ENCODE measurements around the gene LMO3. TPM values are rescaled to one million over a fixed set of nuclear protein-coding genes. Genes with fewer than 3 reads are reported as not detected.

Gene LMO3
- total and polyA plus RNA-seq, 2 experiments from 2014 or later, result 7.9 to 15.1 TPM

DNA sequence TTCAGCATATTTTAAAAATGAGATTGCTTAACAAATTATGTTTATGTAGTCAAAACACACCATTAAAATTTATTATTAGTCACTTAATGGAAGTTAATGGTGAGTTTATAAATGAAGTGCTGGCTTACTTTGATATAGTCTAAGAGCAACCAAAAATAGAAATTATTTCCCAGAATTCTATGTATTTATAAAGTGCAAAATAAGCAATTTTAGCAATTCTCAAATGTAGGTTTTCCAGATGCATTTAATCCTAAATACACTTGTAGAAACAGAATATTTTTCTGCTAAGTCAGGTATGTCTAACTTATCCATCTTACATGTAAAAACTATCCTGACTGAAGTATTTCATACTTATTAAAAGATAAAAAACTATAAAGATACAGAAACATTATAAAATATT lies 11.2 kb downstream of the LMO3 start:
- H3K79me2 ChIP-seq (replicated peaks; ENCODE audit: insufficient read depth), result no peaks in the 10 kb centered on the region
- H3K27me3 ChIP-seq (ENCODE audit: insufficient read depth), result no peaks in the 10 kb centered on the region
- H3K36me3 ChIP-seq (ENCODE audit: insufficient read depth), result no peaks in the 10 kb centered on the region
- no peaks in the 10 kb centered on the region for H3F3A ChIP-seq (replicated peaks; ENCODE audit: low read depth)
- DNase-seq (ENCODE audit: low spot score) (no peak), ATAC-seq (no peak)
- H3K4me3 ChIP-seq, result no peak overlapping the region
- Mint-ChIP-seq H3K27me3 (ENCODE audit: insufficient read depth, low read depth, poor library complexity) (no peaks in the 10 kb centered on the region), H3K36me3 (ENCODE audit: low read depth) (no peaks in the 10 kb centered on the region; the same call in 2 of the 3 replicates), H3K27ac (no peak overlapping the region), H3K4me3 (no peak overlapping the region), H3K9me3 (no peaks in the 10 kb centered on the region), H3K4me1 (peaks cover 37% of the 10 kb centered on the region)
- H3K4me2 ChIP-seq, result no peak overlapping the region
- no peaks in the 10 kb centered on the region for H3K9me2 ChIP-seq (ENCODE audit: insufficient read depth)
- no peak overlapping the region for H2AFZ ChIP-seq
- no peaks in the 10 kb centered on the region for H4K20me1 ChIP-seq (replicated peaks; ENCODE audit: insufficient read depth)
- no peak overlapping the region for H3K27ac ChIP-seq (ENCODE audit: low read depth)
- no peak for TF ChIP-seq CREB1 (CRISPR knock-in tag; IDR thresholded peaks at IDR 0.05; ENCODE audit: low read depth)
- TF ChIP-seq, protein P1, sequence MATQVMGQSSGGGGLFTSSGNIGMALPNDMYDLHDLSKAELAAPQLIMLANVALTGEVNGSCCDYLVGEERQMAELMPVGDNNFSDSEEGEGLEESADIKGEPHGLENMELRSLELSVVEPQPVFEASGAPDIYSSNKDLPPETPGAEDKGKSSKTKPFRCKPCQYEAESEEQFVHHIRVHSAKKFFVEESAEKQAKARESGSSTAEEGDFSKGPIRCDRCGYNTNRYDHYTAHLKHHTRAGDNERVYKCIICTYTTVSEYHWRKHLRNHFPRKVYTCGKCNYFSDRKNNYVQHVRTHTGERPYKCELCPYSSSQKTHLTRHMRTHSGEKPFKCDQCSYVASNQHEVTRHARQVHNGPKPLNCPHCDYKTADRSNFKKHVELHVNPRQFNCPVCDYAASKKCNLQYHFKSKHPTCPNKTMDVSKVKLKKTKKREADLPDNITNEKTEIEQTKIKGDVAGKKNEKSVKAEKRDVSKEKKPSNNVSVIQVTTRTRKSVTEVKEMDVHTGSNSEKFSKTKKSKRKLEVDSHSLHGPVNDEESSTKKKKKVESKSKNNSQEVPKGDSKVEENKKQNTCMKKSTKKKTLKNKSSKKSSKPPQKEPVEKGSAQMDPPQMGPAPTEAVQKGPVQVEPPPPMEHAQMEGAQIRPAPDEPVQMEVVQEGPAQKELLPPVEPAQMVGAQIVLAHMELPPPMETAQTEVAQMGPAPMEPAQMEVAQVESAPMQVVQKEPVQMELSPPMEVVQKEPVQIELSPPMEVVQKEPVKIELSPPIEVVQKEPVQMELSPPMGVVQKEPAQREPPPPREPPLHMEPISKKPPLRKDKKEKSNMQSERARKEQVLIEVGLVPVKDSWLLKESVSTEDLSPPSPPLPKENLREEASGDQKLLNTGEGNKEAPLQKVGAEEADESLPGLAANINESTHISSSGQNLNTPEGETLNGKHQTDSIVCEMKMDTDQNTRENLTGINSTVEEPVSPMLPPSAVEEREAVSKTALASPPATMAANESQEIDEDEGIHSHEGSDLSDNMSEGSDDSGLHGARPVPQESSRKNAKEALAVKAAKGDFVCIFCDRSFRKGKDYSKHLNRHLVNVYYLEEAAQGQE (IDR thresholded peaks at IDR 0.05; ENCODE audit: unreplicated experiment), result no peak
- TF ChIP-seq, protein P2, sequence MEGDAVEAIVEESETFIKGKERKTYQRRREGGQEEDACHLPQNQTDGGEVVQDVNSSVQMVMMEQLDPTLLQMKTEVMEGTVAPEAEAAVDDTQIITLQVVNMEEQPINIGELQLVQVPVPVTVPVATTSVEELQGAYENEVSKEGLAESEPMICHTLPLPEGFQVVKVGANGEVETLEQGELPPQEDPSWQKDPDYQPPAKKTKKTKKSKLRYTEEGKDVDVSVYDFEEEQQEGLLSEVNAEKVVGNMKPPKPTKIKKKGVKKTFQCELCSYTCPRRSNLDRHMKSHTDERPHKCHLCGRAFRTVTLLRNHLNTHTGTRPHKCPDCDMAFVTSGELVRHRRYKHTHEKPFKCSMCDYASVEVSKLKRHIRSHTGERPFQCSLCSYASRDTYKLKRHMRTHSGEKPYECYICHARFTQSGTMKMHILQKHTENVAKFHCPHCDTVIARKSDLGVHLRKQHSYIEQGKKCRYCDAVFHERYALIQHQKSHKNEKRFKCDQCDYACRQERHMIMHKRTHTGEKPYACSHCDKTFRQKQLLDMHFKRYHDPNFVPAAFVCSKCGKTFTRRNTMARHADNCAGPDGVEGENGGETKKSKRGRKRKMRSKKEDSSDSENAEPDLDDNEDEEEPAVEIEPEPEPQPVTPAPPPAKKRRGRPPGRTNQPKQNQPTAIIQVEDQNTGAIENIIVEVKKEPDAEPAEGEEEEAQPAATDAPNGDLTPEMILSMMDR (conservative IDR thresholded peaks at IDR 0.05; ENCODE audit: low read depth in 2 of 2), result no peak
- TF ChIP-seq JUNB (IDR thresholded peaks at IDR 0.05; ENCODE audit: unreplicated experiment), result no peak
- TF ChIP-seq NANOG (IDR thresholded peaks at IDR 0.05; ENCODE audit: borderline replicate concordance), result no peak
- TF ChIP-seq EZH2phosphoT487 (IDR thresholded peaks at IDR 0.05; ENCODE audit: unreplicated experiment), result no peak
- no peak for TF ChIP-seq STAT1 (IDR thresholded peaks at IDR 0.05; ENCODE audit: unreplicated experiment)
- TF ChIP-seq, protein P3, sequence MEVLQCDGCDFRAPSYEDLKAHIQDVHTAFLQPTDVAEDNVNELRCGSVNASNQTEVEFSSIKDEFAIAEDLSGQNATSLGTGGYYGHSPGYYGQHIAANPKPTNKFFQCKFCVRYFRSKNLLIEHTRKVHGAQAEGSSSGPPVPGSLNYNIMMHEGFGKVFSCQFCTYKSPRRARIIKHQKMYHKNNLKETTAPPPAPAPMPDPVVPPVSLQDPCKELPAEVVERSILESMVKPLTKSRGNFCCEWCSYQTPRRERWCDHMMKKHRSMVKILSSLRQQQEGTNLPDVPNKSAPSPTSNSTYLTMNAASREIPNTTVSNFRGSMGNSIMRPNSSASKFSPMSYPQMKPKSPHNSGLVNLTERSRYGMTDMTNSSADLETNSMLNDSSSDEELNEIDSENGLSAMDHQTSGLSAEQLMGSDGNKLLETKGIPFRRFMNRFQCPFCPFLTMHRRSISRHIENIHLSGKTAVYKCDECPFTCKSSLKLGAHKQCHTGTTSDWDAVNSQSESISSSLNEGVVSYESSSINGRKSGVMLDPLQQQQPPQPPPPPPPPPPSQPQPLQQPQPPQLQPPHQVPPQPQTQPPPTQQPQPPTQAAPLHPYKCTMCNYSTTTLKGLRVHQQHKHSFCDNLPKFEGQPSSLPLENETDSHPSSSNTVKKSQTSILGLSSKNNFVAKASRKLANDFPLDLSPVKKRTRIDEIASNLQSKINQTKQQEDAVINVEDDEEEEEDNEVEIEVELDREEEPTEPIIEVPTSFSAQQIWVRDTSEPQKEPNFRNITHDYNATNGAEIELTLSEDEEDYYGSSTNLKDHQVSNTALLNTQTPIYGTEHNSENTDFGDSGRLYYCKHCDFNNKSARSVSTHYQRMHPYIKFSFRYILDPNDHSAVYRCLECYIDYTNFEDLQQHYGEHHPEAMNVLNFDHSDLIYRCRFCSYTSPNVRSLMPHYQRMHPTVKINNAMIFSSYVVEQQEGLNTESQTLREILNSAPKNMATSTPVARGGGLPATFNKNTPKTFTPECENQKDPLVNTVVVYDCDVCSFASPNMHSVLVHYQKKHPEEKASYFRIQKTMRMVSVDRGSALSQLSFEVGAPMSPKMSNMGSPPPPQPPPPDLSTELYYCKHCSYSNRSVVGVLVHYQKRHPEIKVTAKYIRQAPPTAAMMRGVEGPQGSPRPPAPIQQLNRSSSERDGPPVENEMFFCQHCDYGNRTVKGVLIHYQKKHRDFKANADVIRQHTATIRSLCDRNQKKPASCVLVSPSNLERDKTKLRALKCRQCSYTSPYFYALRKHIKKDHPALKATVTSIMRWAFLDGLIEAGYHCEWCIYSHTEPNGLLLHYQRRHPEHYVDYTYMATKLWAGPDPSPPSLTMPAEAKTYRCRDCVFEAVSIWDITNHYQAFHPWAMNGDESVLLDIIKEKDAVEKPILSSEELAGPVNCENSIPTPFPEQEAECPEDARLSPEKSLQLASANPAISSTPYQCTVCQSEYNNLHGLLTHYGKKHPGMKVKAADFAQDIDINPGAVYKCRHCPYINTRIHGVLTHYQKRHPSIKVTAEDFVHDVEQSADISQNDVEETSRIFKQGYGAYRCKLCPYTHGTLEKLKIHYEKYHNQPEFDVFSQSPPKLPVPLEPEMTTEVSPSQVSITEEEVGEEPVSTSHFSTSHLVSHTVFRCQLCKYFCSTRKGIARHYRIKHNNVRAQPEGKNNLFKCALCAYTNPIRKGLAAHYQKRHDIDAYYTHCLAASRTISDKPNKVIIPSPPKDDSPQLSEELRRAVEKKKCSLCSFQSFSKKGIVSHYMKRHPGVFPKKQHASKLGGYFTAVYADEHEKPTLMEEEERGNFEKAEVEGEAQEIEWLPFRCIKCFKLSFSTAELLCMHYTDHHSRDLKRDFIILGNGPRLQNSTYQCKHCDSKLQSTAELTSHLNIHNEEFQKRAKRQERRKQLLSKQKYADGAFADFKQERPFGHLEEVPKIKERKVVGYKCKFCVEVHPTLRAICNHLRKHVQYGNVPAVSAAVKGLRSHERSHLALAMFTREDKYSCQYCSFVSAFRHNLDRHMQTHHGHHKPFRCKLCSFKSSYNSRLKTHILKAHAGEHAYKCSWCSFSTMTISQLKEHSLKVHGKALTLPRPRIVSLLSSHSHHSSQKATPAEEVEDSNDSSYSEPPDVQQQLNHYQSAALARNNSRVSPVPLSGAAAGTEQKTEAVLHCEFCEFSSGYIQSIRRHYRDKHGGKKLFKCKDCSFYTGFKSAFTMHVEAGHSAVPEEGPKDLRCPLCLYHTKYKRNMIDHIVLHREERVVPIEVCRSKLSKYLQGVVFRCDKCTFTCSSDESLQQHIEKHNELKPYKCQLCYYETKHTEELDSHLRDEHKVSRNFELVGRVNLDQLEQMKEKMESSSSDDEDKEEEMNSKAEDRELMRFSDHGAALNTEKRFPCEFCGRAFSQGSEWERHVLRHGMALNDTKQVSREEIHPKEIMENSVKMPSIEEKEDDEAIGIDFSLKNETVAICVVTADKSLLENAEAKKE (CRISPR knock-in tag; IDR thresholded peaks at IDR 0.05), result no peak
- no peak for TF ChIP-seq EZH2 (IDR thresholded peaks at IDR 0.05; ENCODE audit: low read depth, unreplicated experiment)
- H3K4me1 ChIP-seq (ENCODE audit: insufficient read depth), result peaks cover 25% of the 10 kb centered on the region
